ENCODE data around the gene PEAK1.

DNA sequence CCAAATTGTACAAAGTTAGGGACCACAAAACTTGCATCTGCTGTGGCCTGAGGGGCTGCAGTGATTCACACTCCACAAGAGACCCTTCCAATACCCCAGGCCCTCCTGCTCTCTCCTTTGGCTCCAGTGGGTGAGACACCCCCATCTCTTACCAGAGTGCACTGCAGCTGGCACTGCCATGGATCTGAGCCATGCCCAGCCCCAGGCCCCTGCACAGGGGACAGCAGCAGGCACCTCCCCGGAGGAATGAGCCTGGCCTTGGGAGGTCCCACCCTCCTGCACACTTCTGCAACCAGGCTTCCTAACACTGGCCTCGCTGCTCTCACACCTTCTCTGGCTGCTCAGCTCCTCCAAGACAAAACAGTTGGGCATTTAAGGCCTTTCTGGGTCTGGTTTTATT is 332.7 kb downstream of the PEAK1 start:
- no peak for TF ChIP-seq OSR1 (CRISPR knock-in tag; IDR thresholded peaks at IDR 0.05)
- TF ChIP-seq ZFP3 (CRISPR knock-in tag; IDR thresholded peaks at IDR 0.05): no peak
- no peak for TF ChIP-seq RARB (CRISPR knock-in tag; IDR thresholded peaks at IDR 0.05)
- TF ChIP-seq, protein P1, sequence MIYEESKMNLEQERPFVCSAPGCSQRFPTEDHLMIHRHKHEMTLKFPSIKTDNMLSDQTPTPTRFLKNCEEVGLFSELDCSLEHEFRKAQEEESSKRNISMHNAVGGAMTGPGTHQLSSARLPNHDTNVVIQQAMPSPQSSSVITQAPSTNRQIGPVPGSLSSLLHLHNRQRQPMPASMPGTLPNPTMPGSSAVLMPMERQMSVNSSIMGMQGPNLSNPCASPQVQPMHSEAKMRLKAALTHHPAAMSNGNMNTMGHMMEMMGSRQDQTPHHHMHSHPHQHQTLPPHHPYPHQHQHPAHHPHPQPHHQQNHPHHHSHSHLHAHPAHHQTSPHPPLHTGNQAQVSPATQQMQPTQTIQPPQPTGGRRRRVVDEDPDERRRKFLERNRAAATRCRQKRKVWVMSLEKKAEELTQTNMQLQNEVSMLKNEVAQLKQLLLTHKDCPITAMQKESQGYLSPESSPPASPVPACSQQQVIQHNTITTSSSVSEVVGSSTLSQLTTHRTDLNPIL (CRISPR knock-in tag; IDR thresholded peaks at IDR 0.05; ENCODE audit: low read depth): no peak
- no peak for TF ChIP-seq CSDC2 (CRISPR knock-in tag; IDR thresholded peaks at IDR 0.05)
- TF ChIP-seq, protein P2, sequence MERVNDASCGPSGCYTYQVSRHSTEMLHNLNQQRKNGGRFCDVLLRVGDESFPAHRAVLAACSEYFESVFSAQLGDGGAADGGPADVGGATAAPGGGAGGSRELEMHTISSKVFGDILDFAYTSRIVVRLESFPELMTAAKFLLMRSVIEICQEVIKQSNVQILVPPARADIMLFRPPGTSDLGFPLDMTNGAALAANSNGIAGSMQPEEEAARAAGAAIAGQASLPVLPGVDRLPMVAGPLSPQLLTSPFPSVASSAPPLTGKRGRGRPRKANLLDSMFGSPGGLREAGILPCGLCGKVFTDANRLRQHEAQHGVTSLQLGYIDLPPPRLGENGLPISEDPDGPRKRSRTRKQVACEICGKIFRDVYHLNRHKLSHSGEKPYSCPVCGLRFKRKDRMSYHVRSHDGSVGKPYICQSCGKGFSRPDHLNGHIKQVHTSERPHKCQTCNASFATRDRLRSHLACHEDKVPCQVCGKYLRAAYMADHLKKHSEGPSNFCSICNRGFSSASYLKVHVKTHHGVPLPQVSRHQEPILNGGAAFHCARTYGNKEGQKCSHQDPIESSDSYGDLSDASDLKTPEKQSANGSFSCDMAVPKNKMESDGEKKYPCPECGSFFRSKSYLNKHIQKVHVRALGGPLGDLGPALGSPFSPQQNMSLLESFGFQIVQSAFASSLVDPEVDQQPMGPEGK (CRISPR knock-in tag; IDR thresholded peaks at IDR 0.05; ENCODE audit: borderline replicate concordance): no peak
- TF ChIP-seq, protein P3, sequence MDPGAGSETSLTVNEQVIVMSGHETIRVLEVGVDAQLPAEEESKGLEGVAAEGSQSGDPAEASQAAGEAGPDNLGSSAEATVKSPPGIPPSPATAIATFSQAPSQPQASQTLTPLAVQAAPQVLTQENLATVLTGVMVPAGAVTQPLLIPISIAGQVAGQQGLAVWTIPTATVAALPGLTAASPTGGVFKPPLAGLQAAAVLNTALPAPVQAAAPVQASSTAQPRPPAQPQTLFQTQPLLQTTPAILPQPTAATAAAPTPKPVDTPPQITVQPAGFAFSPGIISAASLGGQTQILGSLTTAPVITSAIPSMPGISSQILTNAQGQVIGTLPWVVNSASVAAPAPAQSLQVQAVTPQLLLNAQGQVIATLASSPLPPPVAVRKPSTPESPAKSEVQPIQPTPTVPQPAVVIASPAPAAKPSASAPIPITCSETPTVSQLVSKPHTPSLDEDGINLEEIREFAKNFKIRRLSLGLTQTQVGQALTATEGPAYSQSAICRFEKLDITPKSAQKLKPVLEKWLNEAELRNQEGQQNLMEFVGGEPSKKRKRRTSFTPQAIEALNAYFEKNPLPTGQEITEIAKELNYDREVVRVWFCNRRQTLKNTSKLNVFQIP (CRISPR knock-in tag; IDR thresholded peaks at IDR 0.05; ENCODE audit: borderline replicate concordance, low read depth): no peak
- TF ChIP-seq ESRRG (CRISPR knock-in tag; IDR thresholded peaks at IDR 0.05): no peak
- no peak for TF ChIP-seq ZFP30 (CRISPR knock-in tag; IDR thresholded peaks at IDR 0.05)

Data from SK-N-SH treated with all-trans-retinoic acid at 6 μM for 48 hours (cell line).